Raji (cell line): ENCODE data around the gene LMO7.

Source experiments
- POLR2A ChIP-seq: IDR thresholded peaks from 2 replicates; pipeline ENCODE4 v1.6.1; 2011; ENCODE audit warnings: low read depth, low read length, control low read depth; ENCODE audit not compliant: insufficient read depth

Gene LMO7

GRCh38 chr13:75670496-75670895, 34.4 kb downstream of the LMO7 start:
- TF ChIP-seq POLR2A: no peak

GRCh38 chr13:75675421-75675820, 39.3 kb downstream of the LMO7 start:
- no peak for TF ChIP-seq POLR2A

DNA sequence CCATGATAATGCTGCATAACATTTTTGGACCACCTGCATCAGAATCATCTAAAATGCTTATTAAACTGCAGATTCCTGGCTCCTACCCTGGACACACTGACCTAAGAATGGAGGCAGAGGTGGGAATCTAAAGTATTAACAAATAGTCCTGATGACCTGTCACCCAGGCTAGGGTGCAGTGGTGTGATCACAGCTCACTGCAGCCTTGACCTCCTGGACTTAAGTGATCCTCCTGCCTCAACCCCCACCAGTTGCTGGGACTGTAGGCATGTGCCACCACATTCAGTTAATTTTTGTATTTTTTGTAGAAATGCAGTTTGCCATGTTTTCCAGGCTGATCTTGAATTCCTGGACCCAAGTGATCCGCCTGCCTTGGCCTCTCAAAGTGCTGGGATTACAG, 43.3 kb downstream of the LMO7 start:
- no peak for TF ChIP-seq POLR2A

- no peak for TF ChIP-seq POLR2A
These were observed 46.2 kb downstream of the LMO7 start for GRCh38 chr13:75682326-75682725.

DNA sequence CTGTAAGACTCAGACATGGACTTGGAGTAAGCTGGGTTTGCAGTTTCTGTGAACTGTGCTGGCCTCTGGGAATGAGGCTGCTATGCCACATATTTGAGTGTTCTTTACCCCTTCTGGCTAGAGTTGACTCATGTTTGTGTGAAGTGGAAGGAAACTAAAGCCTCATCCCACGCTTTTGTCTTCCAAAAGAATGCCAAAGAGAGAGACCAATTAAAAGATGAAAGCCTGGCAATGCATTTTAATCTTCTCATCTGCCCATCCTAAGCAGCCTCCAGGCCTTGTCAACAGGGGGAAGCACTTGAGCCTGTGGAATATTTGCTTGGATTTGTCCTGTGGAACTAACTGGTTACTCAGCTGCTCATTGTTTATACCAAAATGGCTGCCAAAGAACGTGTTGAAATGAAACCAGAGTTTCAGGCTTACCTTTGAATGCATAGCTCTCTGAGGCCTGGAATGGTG, 49.1 kb downstream of the LMO7 start:
- TF ChIP-seq POLR2A: no peak

DNA sequence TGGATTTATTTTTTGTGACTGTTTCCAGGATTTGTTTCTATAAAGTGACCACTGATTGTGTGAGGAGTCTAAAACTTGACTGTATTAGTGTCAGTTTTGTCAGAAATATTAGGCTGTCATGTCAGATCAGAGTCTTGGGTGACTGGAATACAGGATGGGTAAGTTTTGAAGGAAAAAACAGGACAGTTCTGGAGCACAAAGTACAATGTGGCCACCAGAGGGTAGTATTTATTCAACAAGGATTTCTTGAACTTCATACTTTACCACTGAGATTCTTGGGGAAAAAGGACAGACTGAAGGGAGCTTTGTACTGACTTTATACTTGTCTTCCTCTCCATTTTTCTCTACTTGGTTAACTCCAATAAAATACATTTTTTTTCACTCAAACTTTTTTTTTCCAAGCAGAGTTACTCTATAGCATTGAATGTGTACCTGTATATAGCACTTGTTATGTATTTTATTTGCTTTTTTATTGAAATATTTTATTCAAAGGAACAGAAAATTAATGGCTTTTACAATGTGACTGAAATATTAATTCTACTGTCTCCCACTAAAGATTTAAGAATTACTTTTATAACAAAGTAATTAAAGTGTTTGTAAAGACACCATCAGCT, 51.1 kb downstream of the LMO7 start:
- TF ChIP-seq POLR2A: no peak

- TF ChIP-seq POLR2A: no peak
These were observed 53.6 kb downstream of the LMO7 start for GRCh38 chr13:75689686-75690085.

DNA sequence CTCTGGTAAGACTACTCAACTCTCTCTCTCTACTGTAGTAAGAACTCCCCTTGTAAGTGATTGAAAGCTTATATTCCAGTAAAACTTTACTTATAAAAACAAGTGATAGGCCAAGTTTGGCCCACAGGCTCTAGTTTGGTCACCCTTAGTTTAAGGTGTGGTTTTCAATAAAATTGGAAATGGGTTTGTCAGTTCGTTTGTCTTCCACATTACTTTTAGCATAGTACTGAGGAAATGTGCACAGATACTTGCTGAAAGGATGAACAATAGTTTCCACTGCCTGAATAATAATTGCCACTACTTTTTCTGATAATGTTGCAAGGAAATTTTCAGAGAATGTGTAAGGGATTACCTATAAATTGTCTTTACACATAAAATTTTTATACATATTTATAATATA, 54.5 kb downstream of the LMO7 start:
- no peak for TF ChIP-seq POLR2A

DNA sequence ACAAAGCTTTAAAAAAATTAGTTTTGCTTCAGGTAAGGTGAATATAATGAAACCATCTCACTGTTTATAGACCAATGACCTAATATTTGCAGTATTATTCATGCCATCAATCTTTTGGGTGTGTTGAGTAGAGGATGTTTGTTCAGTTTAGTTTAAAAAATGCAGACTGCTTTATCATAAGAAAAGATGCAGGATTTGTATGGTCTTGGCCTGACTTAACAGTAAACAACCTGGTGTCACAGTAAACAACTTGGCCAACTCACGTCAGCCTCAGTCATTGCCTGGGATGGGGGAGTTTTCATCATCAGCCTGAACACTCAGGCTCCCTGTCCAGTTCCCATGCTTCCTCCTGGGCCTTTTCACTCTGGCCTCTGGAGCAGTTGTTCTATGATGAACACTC, 55.1 kb downstream of the LMO7 start:
- no peak for TF ChIP-seq POLR2A

DNA sequence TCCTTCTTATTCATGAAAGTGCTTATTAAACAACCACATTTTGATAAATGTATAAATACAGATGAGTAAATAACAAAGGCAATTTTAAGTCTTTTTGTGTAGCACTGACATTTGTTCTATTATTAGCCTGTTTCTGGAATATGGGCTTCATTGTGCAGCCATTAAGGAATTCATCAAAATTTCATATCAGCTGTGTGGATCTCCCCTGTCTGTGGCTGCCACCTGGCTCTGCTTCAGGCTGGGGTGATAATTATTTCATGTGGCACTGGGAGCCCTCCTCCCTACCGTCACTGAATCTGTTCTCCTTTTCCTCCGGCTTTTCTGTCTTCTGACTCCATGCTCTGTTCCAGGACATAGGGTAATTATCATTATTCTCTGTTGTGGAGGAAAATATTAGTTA, 57.1 kb downstream of the LMO7 start:
- no peak for TF ChIP-seq POLR2A

DNA sequence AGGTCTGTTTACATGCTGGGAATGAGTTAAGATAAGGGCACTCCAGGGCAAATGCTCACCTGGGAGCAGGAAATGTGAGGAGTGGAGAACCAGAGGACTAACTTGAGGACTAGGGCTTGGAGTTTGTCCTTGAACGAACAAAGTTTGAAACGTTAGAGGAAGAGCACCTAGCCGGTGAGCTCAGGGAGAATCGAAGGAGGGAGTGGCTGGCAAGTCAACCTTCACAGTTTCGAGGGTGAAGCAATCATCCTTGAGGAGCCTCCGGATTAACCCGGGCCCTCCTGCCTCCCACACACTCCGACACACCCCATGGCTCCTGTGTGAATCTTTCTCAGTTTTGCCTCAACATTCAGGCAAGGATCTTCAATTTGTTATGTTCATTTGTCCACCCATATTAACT, 58.6 kb downstream of the LMO7 start:
- TF ChIP-seq POLR2A: no peak

- no peak for TF ChIP-seq POLR2A
These were observed 62.9 kb downstream of the LMO7 start for GRCh38 chr13:75699062-75699461.

- no peak for TF ChIP-seq POLR2A
These were observed 64.4 kb downstream of the LMO7 start for GRCh38 chr13:75700552-75700951.

DNA sequence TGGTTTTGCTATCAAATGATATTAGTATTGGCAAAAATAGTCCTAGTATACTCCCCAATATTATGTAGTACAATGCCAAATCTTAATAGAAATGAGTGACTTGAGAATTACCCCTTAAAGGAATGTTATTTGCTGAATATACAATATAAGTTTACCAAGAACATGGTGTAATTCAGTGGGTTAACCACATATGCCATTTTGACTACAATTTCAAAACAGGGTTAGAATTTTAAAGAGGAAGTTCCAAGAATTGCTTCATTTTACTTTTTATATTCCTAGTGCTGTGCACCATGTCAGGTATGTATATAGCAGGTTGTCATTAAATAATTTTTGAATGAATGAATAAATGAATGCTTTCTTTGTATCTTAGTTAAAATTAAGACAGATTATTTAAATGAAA, 66.3 kb downstream of the LMO7 start:
- TF ChIP-seq POLR2A: no peak

DNA sequence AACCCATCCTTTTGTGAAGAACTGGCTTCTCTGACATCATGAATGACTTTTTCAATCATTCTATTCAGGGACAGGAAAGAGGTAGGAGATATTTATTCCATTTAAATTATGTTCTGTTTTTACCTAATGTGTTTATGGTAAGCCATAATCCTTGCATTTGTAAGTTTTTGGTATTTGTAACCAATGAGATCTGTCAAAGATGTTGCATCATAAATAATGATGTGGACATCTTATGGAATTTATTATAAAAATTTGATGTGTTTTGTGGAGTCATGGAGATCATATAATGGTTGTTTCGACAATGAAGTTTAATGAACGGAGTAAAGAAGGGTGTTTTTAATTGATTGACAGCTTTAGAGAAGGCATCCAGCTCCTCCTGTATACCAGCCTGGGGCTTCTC, 67.6 kb downstream of the LMO7 start:
- no peak for TF ChIP-seq POLR2A

- TF ChIP-seq POLR2A: no peak
These were observed 68.2 kb downstream of the LMO7 start for GRCh38 chr13:75704194-75704926.

GRCh38 chr13:75704927-75705288, 68.8 kb downstream of the LMO7 start:
- TF ChIP-seq POLR2A: no peak

DNA sequence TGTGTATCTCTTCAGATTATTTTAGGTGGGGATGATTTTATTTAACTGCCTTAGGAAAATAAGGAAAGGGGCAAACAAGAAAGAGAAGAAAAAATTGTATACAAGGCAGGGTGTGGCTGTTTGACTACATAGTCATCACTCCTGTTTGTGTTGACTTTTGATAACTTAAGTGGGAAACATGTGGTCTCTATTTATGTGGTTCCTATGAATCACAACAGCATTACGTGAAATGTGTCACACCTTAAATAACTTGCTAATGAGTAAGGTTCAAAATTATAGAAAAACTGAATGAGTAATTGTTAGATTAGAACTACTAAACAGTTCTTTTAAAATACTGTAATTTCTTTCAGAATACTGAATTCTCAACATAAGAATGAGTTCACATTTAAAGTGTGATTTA, 69.3 kb downstream of the LMO7 start:
- no peak for TF ChIP-seq POLR2A

DNA sequence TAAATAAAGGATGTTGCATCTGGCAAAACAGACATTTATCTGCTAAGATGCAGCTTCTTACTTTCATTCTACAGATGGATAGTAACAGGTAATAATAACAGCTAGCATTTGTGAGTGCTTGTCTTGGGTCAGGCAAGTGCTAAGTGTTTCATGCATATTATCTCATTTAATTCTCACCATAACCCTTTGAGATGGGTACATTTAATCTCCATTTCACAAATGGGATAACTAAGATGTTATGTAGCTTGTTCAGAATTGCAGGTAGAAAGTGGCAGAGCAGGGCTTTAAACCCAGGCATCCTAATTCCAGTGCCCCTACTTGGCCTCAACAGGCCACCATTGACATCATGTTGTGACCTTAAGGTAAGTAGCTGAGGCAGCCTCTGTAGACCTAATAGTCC, 69.8 kb downstream of the LMO7 start:
- TF ChIP-seq POLR2A: no peak
